Keratinocyte (primary cell): Measurements from ENCODE around the gene RAB30.

Experiments
- CTCF ChIP-seq, 3 experiments: IDR thresholded peaks in 1 of 3; conservative IDR thresholded peaks in 1 of 3; optimal IDR thresholded peaks in 1 of 3; 2 replicates in 2 of 3; 3 replicates in 1 of 3; pipeline versions ENCODE3 to v1.5.1; 2011; ENCODE audit warnings: low read length in 3 of 3, mild to moderate bottlenecking in 3 of 3, moderate library complexity in 2 of 3, control low read depth in 1 of 3, inconsistent platforms in 1 of 3; ENCODE audit not compliant: insufficient read depth in 2 of 3; ENCODE audit errors: extremely low read depth in 1 of 3
- EZH2 ChIP-seq: IDR thresholded peaks from one replicate; pipeline ENCODE4 v1.6.1; 2012; ENCODE audit warnings: inconsistent platforms, mild to moderate bottlenecking, low read length, moderate library complexity

GRCh38 chr11:83097429-83098075 lies 25.9 kb upstream of the RAB30 start:
- TF ChIP-seq CTCF (optimal IDR thresholded peaks at IDR 0.05 in 1 of 3, IDR thresholded peaks at IDR 0.05 in 1 of 3, conservative IDR thresholded peaks at IDR 0.05 in 1 of 3; ENCODE audit: extremely low read depth in 1 of 3, insufficient read depth in 2 of 3, low read length in 3 of 3) = no peak
- TF ChIP-seq EZH2 = no peak
